Breast epithelium (tissue), 3 donors: ENCODE data around the gene DLX4.

Experiments
- POLR2AphosphoS5 ChIP-seq, 3 donors: sonication (generic); formaldehyde crosslinking; IDR thresholded peaks; one replicate each; pipeline ENCODE4 v1.6.1; 2017; ENCODE audit warnings: antibody characterized with exemption in 3 of 3
- TF ChIP-seq, protein P1 (sequence below), 3 donors: fragments of 450-650 bp; IDR thresholded peaks; one replicate each; pipeline ENCODE4 v1.5.1; 2016 to 2017; ENCODE audit warnings: antibody characterized with exemption in 3 of 3, mild to moderate bottlenecking in 3 of 3, moderate library complexity in 3 of 3

DNA sequence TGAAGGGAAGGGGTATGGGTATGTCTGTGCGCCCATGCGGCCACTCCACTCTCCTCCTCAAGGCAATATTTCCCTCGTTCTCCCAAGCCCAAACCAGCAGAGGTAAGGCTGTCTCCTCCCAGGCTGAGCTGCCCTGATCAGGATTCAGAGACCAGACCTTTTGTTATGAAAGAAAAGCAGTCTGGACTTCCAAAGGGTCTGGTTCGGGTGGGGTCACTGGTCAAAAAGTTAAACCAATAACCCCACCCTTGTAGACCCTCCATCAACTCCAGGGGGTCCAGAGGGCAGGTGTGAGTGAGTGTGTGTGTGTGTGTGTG lies 5.7 kb upstream of the DLX4 start:
- TF ChIP-seq, protein P1, sequence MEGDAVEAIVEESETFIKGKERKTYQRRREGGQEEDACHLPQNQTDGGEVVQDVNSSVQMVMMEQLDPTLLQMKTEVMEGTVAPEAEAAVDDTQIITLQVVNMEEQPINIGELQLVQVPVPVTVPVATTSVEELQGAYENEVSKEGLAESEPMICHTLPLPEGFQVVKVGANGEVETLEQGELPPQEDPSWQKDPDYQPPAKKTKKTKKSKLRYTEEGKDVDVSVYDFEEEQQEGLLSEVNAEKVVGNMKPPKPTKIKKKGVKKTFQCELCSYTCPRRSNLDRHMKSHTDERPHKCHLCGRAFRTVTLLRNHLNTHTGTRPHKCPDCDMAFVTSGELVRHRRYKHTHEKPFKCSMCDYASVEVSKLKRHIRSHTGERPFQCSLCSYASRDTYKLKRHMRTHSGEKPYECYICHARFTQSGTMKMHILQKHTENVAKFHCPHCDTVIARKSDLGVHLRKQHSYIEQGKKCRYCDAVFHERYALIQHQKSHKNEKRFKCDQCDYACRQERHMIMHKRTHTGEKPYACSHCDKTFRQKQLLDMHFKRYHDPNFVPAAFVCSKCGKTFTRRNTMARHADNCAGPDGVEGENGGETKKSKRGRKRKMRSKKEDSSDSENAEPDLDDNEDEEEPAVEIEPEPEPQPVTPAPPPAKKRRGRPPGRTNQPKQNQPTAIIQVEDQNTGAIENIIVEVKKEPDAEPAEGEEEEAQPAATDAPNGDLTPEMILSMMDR (IDR thresholded peaks at IDR 0.05): no peak
- TF ChIP-seq POLR2AphosphoS5 (IDR thresholded peaks at IDR 0.05): no peak
